ENCODE measurements around the gene RNF112.
A peak's percentile ranks its signal among the peaks of the same experiment; 100 is the strongest.

DNA sequence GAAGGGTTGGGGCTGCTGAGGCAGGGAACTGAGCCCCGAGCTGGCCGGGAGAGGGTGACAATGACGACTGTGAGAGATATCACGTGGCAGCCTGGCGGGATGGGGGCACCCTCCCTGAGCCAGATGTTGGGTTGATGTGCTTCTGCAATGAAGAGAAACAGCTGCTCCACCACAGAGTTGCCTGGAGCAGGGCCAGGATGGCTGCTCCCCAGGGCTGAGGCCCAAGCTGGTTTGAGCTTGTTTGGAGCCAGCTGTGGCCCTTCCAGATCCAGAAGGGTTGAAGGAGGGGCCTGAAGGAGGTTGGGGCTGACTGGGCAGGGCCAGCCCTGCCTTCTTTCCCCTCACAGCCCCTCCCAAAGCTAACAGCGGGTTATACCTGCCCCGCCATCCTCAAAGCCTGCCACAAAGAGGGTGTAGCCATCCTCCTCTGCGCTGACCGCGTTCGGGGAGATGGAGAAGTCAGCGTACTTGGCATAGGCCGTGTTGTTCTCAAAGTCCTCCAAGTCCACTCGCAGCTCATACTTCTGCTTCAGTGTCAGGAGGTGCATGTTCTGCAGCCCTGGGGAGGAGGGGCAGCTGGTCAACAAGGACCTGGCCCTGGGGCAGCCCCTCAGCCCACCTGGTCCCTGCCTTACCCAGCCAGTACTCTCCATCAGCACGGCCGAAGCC, 26.2 kb upstream of the RNF112 start:
- TF ChIP-seq, protein P1, sequence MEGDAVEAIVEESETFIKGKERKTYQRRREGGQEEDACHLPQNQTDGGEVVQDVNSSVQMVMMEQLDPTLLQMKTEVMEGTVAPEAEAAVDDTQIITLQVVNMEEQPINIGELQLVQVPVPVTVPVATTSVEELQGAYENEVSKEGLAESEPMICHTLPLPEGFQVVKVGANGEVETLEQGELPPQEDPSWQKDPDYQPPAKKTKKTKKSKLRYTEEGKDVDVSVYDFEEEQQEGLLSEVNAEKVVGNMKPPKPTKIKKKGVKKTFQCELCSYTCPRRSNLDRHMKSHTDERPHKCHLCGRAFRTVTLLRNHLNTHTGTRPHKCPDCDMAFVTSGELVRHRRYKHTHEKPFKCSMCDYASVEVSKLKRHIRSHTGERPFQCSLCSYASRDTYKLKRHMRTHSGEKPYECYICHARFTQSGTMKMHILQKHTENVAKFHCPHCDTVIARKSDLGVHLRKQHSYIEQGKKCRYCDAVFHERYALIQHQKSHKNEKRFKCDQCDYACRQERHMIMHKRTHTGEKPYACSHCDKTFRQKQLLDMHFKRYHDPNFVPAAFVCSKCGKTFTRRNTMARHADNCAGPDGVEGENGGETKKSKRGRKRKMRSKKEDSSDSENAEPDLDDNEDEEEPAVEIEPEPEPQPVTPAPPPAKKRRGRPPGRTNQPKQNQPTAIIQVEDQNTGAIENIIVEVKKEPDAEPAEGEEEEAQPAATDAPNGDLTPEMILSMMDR (IDR thresholded peaks at IDR 0.05) = no peak
- peak; percentile 43 to 91 (median 88) for TF ChIP-seq POLR2AphosphoS5 (IDR thresholded peaks at IDR 0.05)
